HG03108 (cell line): ENCODE measurements around the gene UVSSA.

Experiments
- ATAC-seq: cut with Tn5 transposase; IDR thresholded peaks from one replicate; pipeline ENCODE4 v1.9.1; 2021; ENCODE audit warnings: moderate library complexity; ENCODE audit not compliant: unreplicated experiment

The UVSSA gene

GRCh38 chr4:1405636-1406393 is 58.8 kb downstream of the UVSSA start:
- no peak for ATAC-seq

- no peak for ATAC-seq
These were observed 59.5 kb downstream of the UVSSA start, which contains the start of gene NKX1-1 for GRCh38 chr4:1406394-1406980. Gene NKX1-1, minus strand, starts transcription at chr4:1406442. Its CDS starts 0 bp downstream, at chr4:1406442.

DNA sequence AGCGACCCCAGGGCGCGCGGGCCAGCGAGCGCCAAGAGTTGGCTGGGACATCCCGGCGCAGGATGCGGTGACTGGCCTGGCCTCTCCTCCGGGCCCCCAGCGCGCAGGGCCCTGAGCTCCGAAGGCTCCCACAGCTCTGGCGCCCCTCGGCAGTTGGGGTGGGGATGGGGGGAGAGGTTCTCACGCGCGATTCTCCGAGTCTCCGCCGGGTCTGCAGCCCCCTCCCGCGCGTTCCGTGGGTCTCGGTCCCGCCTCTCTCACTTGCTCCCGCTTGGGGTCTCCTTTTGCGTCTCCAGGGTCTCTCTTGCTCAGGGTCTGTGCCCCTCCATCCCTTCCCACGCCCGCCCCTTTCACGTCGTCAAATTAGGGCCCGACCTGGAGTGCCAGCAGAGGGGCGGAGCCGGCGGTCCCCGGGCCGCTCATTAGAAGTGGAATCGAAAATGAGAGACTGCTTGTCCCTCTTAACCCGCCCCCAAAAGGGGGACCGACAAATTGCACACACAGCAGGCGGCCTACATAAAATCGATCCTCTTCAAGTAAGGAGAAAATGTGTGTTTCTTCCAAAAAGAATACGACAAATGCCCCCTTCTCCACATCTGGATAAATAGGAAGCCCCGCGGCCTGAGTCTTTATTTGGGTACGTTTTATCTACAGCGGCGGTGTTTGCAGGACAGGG is 60.1 kb downstream of the UVSSA start:
- ATAC-seq: no peak

DNA sequence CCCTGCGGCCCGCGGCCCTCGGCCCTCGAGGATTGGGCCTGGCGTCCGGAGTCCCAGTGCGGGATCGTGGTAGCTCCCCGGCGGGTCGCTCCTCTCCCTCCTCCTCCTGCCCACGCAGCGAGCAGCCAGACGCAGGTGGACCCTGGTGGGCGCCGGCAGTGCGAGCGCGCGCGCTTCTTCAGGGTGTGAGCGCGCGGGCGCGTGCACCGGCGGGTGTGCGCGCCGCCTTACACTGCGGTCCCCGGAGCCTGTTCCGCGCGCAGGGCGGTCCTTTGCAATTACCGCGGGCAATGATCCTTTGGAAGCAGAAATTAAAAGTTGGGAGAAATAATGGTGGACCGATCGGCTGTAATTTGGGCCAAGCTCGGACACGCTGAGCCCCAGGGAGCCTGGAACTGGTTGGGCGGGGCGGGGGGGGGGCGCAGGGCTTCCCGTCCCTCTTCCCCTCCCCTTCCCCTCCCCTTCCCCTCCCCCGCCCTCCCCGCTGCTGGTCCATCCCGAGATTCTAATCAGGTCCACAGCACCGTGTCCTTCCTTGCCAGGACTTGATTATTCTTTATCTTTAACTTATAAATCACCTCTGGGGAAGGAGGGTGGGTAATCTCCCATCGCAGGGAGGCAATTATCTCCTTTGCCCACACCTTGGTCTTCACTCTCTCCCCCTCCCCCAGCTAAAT is 60.8 kb downstream of the UVSSA start:
- ATAC-seq: no peak

- ATAC-seq: no peak
These were observed 61.4 kb downstream of the UVSSA start for GRCh38 chr4:1408418-1408817.

DNA sequence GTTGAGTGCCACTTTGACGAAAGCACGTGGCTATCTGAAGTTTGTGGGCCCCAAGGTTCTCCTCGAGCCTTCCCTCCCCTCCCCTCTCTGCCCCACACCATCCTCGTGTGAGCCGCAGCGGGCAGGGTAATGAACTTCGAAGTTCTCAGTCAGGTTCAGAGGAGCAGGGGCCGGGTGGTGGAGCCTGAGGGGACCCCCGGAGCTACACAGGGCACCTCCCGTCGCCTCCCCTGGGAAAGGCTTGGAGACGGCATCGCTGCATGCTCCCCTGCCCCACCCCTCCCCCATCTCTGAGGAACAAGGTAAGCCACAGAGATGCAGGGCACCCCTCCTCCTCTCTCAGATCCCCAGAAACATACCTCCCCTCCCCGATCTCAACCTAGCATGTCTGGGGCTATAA is 62.1 kb downstream of the UVSSA start:
- ATAC-seq: no peak

DNA sequence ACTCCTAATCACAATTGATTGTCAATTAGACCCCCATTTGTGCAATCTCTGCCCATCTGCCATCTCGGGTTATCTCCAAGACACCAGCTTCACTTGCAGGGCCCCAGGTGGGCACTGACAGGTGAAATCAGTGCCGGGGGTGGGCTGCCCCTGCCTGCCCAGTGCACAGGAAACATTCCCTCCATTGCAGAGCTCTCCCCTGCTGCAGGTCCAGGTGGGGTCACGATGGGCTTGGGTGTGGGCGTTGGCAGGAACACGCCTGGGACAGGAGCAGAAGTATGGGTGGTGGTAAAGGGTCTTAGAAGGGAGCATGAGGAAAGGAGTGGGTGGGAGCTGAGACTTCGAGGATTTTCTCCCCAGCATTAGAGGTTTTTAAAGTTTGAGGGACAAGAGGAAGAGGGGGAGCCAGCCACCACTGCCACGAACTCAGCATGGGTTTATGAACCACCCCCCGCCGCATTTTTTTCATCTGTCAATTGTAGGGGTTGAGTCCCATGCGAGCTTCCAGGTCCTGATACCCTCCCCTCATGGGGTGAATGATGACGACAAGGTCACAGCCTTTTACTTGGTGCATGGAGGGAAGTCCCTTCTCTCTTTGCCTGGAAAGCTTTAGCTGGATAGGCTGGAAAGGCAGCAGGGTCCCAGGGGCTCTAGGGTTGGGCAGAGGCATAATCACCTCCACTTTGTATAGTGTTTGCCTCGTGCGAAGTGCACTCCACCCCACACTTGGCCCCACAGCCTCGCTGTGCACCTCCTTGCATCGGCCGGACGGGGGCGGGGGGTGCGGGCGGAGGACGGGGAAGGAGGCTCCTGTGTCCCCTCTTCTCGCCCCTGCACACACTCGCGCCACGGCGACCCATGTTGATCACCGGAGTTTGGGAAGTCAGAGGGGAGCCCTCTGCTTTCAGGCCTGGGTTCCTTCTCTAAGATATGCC is 62.8 kb downstream of the UVSSA start:
- no peak for ATAC-seq

DNA sequence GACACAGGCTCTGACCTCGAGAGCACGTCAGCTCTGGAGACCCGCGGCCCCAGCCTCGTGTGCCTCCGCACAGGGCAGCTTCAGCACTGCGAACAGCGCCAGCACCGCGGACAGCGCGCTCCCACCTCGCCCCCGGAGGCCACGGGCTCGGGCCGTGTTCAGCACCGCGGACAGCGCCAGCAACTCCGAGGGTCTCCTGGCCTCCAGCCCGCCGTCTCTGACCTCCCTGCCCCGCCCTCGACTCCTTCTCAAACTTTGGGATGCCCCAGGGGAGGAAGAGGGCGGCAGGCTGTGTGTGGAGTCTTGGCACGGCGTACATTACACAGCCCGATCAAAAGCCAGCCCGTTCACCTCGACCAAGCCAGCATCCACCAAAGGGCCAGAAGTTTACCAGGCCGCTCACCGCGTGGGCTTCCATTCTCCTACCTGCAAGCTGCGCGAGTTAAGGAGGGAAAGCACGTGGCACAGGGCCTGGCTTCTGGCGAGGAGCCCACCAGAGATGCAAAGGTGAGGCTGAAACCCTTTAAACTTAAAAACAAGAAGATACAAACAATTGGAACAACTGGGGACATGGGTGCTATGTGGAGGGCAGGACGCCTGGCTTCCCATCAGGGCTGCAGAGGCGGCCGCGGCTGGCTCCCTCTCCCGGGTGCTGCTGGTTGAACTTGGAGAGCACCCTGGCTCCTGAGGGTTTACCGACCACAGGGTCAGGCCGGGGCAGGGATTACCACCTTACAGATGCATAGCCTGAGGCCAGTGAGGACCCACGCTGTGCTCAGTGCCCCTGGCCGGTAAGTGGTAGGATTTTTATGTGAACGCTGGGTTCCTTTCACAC is 63.7 kb downstream of the UVSSA start:
- ATAC-seq: no peak

- no peak for ATAC-seq
These were observed 64.7 kb downstream of the UVSSA start for GRCh38 chr4:1411436-1412375.

DNA sequence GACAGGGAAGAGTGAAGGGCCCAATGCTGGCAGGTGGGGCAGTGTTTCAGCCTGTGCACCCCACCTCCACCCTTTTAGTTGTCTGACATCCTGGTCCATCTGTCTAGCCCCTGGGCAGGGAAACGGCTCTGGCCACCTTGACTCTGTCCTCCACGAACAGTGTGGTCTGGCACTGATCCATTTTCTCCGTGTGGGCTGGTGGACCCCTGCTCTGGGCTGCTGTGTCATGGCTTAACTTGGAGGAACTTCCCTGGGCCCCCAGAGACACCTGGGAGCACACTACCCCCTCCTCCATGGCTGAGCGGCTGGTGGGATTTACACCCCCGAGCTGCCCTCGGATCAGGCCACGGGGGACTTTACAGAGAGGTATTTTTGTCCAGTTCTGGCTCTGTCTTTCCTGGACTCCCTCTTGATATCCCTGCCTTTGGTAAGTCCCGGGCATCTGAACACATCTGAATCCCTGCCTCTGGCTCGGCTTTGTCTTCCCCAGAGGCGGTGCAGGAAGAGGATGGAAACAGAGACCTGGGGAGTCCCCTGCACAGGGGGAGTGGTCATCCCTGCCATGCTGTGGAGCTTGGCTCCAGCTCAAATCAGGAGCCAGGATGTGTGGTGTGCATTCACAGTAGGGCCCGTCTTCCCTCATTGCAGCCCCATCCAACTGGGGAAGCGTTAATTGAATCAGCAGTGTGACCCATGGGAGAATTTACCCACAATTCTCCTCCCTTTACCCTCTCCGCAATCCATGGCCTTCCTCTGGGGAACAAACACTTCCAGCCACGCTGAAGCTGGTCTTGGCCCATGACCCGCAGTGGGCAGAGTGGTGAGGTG is 65.6 kb downstream of the UVSSA start:
- ATAC-seq: no peak

GRCh38 chr4:1413204-1413663 is 66.2 kb downstream of the UVSSA start:
- no peak for ATAC-seq

DNA sequence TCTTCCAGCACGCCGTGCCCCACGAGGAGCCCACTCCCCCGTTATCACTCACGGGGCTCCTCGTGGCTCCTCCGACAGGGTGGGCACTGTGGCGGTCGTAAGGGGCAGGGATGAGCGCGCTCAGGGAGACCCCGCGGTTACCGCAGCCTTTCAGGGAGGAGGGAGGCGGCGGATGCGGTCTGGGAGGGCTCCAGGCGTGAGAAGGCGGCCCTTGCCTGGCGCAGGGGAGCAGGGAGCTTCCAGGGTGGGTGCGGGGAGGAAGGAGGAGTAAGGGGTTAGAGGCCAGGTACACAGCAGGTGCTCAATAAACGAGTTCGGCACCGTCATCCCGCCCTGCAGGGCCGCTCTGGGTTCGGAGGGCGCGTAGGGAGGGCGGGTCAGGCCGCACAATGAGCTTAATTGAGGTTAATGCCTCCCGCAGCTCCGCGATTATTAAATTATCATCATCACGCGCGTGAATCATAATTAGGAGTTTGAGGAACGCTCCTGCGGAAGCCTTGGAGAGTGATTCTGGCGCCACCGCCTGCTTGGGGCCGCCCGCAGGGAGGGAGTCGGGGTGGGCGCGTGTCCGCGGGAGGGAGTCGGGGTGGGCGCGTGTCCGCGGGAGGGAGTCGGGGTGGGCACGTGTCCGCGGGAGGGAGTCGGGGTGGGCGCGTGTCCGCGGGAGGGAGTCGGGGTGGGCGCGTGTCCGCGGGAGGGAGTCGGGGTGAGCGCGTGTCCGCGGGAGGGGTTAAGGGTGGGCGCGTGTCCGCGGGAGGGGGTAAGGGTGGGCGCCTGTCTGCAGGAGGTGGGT is 66.9 kb downstream of the UVSSA start:
- ATAC-seq: no peak

- no peak for ATAC-seq
These were observed 68.0 kb downstream of the UVSSA start for GRCh38 chr4:1414831-1415680.

DNA sequence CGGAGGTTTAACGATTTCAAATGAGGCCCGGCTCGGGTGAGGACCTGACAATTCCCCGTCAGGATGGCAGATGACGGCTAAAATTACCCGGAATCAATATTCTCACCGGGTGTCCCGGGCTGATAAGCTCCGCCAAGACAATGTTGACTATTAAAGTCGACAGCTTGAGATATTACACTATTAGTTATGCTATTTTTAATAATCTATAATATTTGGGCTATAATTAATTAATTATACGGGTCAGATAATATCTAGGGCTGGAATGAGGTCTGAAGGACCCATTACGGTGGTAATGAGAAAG is 68.6 kb downstream of the UVSSA start:
- ATAC-seq: no peak

DNA sequence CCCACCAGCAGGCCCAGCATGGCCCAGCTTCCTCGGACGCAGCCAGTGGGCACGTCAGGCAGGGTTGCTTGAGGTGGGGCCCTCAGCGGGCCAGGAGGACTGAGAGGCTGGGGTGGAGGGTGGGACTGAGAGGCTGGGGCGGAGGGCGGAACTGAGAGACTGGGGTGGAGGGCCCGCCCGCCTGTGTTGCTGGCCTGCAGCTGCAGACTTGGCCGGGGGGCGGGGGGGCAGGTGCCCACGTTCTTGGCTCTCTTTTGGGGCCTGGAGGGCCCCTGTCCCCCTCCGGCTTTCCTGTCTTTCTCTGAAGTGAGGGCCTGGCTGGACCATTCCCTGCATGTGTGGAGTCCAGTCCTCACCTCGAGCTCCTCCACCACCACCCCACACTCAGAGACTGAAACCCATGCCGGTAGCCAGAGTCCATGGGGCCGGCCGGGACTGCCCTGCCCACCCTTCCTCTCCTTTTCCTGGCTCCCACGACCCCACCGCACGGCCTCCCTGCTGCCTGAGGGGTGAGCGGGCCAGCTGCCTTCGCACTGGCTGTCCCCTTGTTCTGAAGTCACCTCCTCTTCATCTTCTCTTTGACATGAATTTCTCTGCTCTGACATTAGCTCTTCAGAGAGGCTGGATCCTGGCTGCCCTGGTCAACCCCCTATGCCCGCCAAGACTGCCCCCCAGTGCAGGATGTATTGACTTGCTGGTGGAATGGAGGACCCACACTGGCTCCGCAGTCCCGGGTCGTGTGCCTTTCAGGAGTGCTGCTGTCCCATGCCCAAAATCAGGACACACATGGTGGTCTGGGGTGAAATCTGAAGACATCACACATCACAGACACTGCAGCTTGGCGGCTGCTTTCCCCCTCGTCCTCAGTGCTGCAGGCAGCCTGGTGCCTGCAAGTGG is 69.3 kb downstream of the UVSSA start:
- no peak for ATAC-seq
